HG03175 (cell line): ENCODE measurements around the gene PLXNA2.

Experiments used
- ATAC-seq: cut with Tn5 transposase; IDR thresholded peaks from one replicate; pipeline ENCODE4 v1.9.1; 2021; ENCODE audit warnings: mild to moderate bottlenecking, moderate library complexity; ENCODE audit not compliant: unreplicated experiment

The PLXNA2 gene

GRCh38 chr1:207985996-207986395 is 258.2 kb downstream of the PLXNA2 start:
- ATAC-seq, result no peak

DNA sequence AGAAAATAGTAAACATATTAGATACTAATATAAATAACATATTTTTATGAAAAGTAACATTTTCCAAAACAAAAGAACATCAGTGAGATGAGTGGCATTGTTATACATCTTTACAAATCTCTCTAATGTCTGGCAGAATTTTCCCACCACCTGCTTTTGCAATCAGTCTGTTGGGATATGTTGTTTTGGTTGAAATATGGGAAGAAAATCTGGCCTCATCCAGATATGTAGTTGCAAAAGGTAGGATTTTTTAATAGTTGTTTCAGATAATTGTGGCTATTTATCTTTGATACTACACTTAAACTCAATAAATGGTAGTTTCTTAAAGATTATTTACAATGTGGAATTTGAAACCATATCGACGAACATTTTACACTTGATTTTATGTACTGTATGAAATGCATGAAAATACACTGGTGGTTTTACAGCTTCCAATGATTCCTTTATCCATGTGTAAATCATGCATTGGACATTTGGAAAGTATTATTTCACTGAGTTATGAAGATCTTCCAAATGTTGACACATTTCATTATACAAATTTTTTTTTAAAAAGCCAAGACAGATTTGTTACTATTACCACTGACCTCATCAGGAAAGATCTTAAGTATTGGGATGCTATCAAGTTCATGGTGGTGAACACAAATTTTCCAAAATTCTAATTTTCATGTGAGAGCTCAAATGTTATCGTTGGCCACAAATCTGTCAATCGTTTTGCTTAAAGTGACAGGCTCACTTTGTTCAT is 259.2 kb downstream of the PLXNA2 start:
- ATAC-seq, result no peak

DNA sequence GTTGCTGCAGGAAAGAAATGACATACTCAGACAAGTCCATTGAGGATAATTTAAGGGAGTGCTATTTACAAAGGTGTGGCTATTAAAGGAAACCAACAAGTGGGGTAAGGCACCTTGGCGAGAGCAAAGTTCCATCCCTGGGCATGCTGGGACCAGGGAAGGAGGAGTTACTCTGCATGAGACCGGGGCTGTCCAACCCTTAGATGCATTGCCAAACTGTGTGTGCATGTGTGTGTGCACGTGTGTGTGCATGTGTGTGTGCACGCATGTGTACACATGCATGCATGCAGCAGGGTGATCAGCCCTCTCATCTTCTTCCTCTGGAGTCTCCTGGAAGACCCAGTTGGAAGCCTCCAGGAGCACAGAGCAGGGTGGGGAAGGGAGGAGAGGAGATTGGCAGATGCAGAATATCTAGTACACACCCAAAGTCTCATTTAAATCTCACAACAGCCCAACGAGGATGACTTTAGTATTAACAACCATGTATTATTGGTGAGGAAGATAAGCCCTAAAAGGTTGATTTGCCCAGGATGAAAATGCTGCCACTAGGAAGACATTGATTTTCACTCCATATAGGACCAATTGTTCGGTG is 261.0 kb downstream of the PLXNA2 start:
- no peak for ATAC-seq

GRCh38 chr1:207981976-207982375 is 262.2 kb downstream of the PLXNA2 start:
- peak; percentile 77 for ATAC-seq

DNA sequence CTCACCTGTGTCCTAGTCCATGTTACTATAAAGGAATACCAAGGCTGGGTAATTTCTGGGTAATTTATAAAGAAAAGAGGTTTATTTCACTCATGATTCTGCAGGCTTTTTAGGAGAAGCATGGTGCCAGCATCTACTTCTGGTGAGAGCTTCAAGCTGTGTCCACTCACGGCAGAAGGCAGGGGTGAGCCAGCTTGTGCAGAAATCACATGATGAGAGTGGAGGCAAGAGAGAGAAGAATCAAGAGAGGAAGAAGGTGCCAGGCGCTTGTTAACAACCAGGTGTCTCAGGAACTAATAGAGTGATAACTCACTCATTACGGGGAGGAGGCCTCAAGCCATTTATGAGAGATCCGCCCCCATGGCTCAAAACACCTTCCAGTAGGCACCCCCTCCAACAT is 265.7 kb downstream of the PLXNA2 start:
- ATAC-seq, result no peak

GRCh38 chr1:207977876-207978275 is 266.3 kb downstream of the PLXNA2 start:
- no peak for ATAC-seq

- no peak for ATAC-seq
These were observed 270.2 kb downstream of the PLXNA2 start for GRCh38 chr1:207973898-207974568.

- ATAC-seq, result no peak
These were observed 271.8 kb downstream of the PLXNA2 start for GRCh38 chr1:207972337-207972736.
